Lower lobe of right lung (tissue), 2 donors: Measurements from ENCODE around the gene LRRC71. TPM values are rescaled to one million over a fixed set of nuclear protein-coding genes. Genes with fewer than 3 reads are reported as not detected.
A peak's percentile ranks its signal among the peaks of the same experiment; 100 is the strongest.

Experiments used
- ATAC-seq, 2 donors: fragments of 200-7000 bp; cut with Tn5 transposase; one replicate each; pipeline ENCODE4 v1.9.1; 2020 to 2022; ENCODE audit warnings: mild to moderate bottlenecking in 2 of 2, moderate library complexity in 2 of 2
- DNase-seq: peaks from one replicate; pipeline ENCODE4 v3.0.0-alpha.2; 2020
- H3K27ac ChIP-seq: fragments of 200-600 bp; one replicate; pipeline ENCODE4 v1.8.0; 2022
- H3K27me3 ChIP-seq: fragments of 200-600 bp; one replicate; pipeline ENCODE4 v1.8.0; 2022; ENCODE audit warnings: low read depth
- H3K36me3 ChIP-seq: fragments of 200-600 bp; one replicate; pipeline ENCODE4 v1.8.0; 2022; ENCODE audit warnings: mild to moderate bottlenecking
- H3K4me1 ChIP-seq: fragments of 200-600 bp; one replicate; pipeline ENCODE4 v1.8.0; 2022
- H3K4me3 ChIP-seq: fragments of 200-600 bp; one replicate; pipeline ENCODE4 v1.8.0; 2022; ENCODE audit warnings: mild to moderate bottlenecking
- H3K9me3 ChIP-seq: fragments of 200-600 bp; one replicate; pipeline ENCODE4 v1.8.0; 2022
- intact Hi-C: fragments of 100-400 bp; cut with DNase I; formaldehyde crosslinking; loops from one replicate; pipeline ENCODE4 v1.11.0; 2022
- total RNA-seq: library from RNA; stranded (reverse); fragmentation: NEBNext Ultra II Directional; extraction: Animal tissue kit (Norgen Biotek cat#: 25700); gene quantifications from one replicate; pipeline ENCODE4 v1.2.1, GENCODE V29; 2021
- TF ChIP-seq, protein P1 (sequence below): fragments of 200-600 bp; IDR thresholded peaks from one replicate; pipeline ENCODE4 v1.8.0; 2022; ENCODE audit warnings: antibody characterized with exemption, mild to moderate bottlenecking
- donor health status: DM: no; HTN: yes; CAD: no; lungs with severe emphysema.

Gene LRRC71
- total RNA-seq, 1 donor from 2014 or later = 5.3 TPM

DNA sequence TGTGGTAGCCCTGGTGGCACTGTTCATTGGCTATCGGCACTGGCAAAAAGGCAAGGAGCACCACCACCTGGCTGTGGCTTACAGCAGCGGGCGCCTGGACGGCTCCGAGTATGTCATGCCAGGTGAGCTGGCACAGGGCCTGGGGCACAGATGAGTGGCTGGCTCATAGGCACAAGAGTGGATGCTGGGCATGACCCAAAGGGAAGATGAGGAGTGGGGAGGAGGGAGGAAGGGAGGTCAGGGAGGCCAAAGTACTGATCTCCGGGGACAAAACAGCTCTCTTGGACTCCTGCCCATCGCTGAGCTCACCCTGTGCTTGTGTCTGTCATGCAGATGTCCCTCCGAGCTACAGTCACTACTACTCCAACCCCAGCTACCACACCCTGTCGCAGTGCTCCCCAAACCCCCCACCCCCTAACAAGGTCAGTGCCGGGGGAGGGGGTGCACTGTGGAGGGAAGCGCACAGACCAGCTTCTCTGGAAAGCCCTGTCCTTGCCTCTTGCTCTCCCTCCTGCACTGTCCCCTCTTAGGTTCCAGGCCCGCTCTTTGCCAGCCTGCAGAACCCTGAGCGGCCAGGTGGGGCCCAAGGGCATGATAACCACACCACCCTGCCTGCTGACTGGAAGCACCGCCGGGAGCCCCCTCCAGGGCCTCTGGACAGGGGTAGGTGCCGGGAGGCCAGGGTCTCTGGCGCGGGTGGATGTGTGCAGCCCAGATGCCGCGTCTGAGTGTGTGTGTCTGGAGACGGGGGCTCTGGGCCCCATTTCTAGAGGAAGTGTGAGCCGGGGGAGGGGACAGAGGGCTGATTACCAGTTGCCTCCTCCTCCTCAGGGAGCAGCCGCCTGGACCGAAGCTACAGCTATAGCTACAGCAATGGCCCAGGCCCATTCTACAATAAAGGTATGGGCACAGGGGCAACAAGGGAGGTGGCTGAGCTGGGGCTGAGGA, 7.3 kb upstream of the LRRC71 start:
- peaks cover 10% of the 10 kb centered on the region for H3K27me3 ChIP-seq
- H3K4me3 ChIP-seq = no peak overlapping the region
- no peak overlapping the region for H3K27ac ChIP-seq
- TF ChIP-seq, protein P1, sequence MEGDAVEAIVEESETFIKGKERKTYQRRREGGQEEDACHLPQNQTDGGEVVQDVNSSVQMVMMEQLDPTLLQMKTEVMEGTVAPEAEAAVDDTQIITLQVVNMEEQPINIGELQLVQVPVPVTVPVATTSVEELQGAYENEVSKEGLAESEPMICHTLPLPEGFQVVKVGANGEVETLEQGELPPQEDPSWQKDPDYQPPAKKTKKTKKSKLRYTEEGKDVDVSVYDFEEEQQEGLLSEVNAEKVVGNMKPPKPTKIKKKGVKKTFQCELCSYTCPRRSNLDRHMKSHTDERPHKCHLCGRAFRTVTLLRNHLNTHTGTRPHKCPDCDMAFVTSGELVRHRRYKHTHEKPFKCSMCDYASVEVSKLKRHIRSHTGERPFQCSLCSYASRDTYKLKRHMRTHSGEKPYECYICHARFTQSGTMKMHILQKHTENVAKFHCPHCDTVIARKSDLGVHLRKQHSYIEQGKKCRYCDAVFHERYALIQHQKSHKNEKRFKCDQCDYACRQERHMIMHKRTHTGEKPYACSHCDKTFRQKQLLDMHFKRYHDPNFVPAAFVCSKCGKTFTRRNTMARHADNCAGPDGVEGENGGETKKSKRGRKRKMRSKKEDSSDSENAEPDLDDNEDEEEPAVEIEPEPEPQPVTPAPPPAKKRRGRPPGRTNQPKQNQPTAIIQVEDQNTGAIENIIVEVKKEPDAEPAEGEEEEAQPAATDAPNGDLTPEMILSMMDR = no peak
- H3K9me3 ChIP-seq = no peaks in the 10 kb centered on the region
- H3K36me3 ChIP-seq = peaks cover 65% of the 10 kb centered on the region
- H3K4me1 ChIP-seq = peaks cover 4% of the 10 kb centered on the region
- ATAC-seq (peak; percentile 58 to 71), DNase-seq (peak; percentile 68)
- intact Hi-C loops = no loop called here

- no peak for ATAC-seq
- peaks cover 64% of the 10 kb centered on the region for H3K36me3 ChIP-seq
- peak; percentile 38 for DNase-seq
- H3K27ac ChIP-seq = no peak overlapping the region
- intact Hi-C loops = no loop called here
- no peaks in the 10 kb centered on the region for H3K9me3 ChIP-seq
- H3K27me3 ChIP-seq = peaks cover 10% of the 10 kb centered on the region
- no peak overlapping the region for H3K4me3 ChIP-seq
- H3K4me1 ChIP-seq = peaks cover 4% of the 10 kb centered on the region
- TF ChIP-seq, protein P1 = no peak
Measured at GRCh38 chr1:156913809-156914387, 6.5 kb upstream of the LRRC71 start.

DNA sequence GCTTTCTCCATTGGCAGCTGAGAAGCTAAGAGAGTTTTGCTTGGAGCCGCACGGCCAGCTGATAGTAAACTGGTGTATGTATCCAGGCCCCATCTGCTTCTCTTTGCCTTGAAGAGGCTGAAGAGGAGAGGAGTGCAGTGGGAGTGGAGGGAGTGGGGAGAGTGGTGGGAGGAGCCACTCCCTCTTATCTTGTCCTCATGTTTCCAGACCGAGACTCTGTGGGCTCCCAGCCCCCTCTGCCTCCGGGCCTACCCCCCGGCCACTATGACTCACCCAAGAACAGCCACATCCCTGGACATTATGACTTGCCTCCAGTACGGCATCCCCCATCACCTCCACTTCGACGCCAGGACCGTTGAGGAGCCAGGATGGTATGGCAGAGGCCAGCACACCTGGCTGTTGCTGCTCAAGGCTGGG, 6.0 kb upstream of the LRRC71 start:
- Histone ChIP-seq H3K36me3 (peaks cover 58% of the 10 kb centered on the region), H3K9me3 (no peaks in the 10 kb centered on the region), H3K27me3 (peaks cover 6% of the 10 kb centered on the region), H3K27ac (no peak overlapping the region), H3K4me3 (no peak overlapping the region), H3K4me1 (peaks cover 4% of the 10 kb centered on the region)
- DNase-seq (peak; percentile 39), ATAC-seq (no peak)
- TF ChIP-seq, protein P1 = no peak
- intact Hi-C loops = no loop called here

GRCh38 chr1:156921053-156921529, 659 bp downstream of the LRRC71 start:
- peaks cover 59% of the 10 kb centered on the region for H3K27me3 ChIP-seq
- TF ChIP-seq, protein P1 = no peak
- H3K4me1 ChIP-seq = peaks cover 20% of the 10 kb centered on the region
- intact Hi-C loops = no loop called here
- H3K9me3 ChIP-seq = no peaks in the 10 kb centered on the region
- peak overlapping the region; percentile 21 for H3K4me3 ChIP-seq
- peaks cover 10% of the 10 kb centered on the region for H3K36me3 ChIP-seq
- no peak overlapping the region for H3K27ac ChIP-seq
- no peak for ATAC-seq
- no peak for DNase-seq

DNA sequence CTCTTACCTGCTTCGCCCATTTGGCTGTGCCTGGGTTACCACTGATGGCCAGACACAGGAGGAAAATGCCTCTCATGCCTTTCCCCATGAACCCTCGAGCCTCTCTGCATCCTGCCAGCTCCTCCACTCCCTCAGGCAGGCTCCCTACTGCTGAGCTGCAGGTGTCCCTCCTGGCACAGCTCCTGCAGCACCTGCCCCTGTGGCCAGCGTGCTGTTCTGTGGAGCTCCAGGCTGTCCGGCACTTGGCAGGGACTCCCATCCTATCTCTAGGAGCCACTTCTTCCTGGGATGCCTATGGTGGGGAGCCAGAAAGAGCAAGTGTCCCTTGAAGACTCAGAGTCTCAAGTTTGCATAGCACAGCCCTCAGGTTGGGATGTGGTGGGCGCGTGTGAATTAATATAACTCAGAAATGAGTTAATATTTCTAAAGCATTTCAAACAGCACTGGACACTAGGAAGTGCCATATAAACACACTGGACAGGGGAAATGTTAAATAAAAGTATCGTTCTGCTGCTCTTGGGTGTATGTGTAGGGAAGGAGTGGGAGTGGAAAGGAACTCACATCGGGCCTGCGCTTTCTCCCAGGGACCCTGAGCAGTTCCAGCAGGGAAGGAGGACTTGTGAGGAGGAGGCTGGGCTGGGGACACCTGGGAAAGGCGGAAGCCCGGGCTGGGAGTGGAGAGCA, 2.7 kb downstream of the LRRC71 start:
- Histone ChIP-seq H3K36me3 (no peaks in the 10 kb centered on the region), H3K4me1 (peaks cover 31% of the 10 kb centered on the region), H3K9me3 (no peaks in the 10 kb centered on the region), H3K4me3 (no peak overlapping the region), H3K27ac (no peak overlapping the region), H3K27me3 (peaks cover 77% of the 10 kb centered on the region)
- ATAC-seq (no peak), DNase-seq (no peak)
- TF ChIP-seq, protein P1 = no peak
- intact Hi-C loops = no loop called here
